PC-3 (cell line): ENCODE measurements around the gene NCDN.
"Not testable (repeated sequence)": the region's sequence is repeated elsewhere in the genome, so short reads cannot be mapped to it uniquely, and the experiment has no call there.

Experiments
- EZH2 ChIP-seq: fragments of 300-600 bp; sonication (generic); IDR thresholded peaks from one replicate; pipeline ENCODE4 v1.6.1; 2017; ENCODE audit warnings: antibody characterized with exemption, mild to moderate bottlenecking, low read length; ENCODE audit not compliant: unreplicated experiment
- TF ChIP-seq, protein P1 (sequence below): fragments of 300-600 bp; sonication (generic); conservative IDR thresholded peaks from 2 replicates; pipeline ENCODE4 v1.5.1; 2017; ENCODE audit warnings: antibody characterized with exemption, low read depth, mild to moderate bottlenecking, low read length

DNA sequence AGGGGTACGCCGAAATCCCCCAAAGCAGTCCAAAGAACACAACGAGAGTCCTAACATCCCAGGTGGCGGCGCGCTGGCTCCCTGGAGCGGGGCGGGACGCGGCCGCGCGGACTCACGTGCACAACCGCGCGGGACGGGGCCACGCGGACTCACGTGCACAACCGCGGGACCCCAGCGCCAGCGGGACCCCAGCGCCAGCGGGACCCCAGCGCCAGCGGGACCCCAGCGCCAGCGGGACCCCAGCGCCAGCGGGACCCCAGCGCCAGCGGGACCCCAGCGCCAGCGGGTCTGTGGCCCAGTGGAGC lies 19.1 kb downstream of the NCDN start:
- TF ChIP-seq, protein P1, sequence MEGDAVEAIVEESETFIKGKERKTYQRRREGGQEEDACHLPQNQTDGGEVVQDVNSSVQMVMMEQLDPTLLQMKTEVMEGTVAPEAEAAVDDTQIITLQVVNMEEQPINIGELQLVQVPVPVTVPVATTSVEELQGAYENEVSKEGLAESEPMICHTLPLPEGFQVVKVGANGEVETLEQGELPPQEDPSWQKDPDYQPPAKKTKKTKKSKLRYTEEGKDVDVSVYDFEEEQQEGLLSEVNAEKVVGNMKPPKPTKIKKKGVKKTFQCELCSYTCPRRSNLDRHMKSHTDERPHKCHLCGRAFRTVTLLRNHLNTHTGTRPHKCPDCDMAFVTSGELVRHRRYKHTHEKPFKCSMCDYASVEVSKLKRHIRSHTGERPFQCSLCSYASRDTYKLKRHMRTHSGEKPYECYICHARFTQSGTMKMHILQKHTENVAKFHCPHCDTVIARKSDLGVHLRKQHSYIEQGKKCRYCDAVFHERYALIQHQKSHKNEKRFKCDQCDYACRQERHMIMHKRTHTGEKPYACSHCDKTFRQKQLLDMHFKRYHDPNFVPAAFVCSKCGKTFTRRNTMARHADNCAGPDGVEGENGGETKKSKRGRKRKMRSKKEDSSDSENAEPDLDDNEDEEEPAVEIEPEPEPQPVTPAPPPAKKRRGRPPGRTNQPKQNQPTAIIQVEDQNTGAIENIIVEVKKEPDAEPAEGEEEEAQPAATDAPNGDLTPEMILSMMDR, result not testable (repeated sequence)
- not testable (repeated sequence) for TF ChIP-seq EZH2
